Erythroblast (primary cell): Measurements from ENCODE around the gene MTAP.

ENCODE experiments used
- GATA1 ChIP-seq: IDR thresholded peaks from 2 replicates; pipeline ENCODE4 v1.6.1; 2011; ENCODE audit warnings: low read depth, mild to moderate bottlenecking, control low read depth, low read length, moderate library complexity
- POLR2A ChIP-seq: IDR thresholded peaks from 2 replicates; pipeline ENCODE4 v1.6.1; 2011; ENCODE audit warnings: mild to moderate bottlenecking, low read length

GRCh38 chr9:21770871-21771560 is 31.4 kb upstream of the MTAP start:
- TF ChIP-seq POLR2A (no peak), GATA1 (no peak)
